GM12874 (cell line): ENCODE results near the gene SLF1.

Source experiments
- TF ChIP-seq, protein P1 (sequence below): IDR thresholded peaks from 2 replicates; pipeline ENCODE4 v1.5.1; 2011; ENCODE audit warnings: low read depth, mild to moderate bottlenecking, control low read depth, low read length, moderate library complexity; ENCODE audit not compliant: insufficient read depth

SLF1 gene

DNA sequence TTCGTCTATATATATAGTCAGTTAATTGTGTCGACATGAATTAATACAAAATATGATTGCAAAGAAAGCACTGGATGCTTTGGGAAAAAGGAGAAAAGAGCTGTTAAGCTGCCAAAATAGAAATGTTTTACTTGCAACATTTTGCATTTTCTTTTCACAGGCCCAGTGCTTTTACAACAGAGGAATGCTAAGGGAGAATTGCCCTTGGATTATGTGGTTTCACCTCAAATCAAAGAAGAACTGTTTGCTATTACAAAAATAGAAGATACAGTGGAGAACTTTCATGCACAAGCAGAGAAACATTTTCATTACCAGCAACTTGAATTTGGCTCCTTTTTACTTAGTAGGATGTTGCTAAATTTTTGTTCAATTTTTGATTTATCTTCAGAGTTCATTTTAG, 76.2 kb downstream of the SLF1 start:
- TF ChIP-seq, protein P1, sequence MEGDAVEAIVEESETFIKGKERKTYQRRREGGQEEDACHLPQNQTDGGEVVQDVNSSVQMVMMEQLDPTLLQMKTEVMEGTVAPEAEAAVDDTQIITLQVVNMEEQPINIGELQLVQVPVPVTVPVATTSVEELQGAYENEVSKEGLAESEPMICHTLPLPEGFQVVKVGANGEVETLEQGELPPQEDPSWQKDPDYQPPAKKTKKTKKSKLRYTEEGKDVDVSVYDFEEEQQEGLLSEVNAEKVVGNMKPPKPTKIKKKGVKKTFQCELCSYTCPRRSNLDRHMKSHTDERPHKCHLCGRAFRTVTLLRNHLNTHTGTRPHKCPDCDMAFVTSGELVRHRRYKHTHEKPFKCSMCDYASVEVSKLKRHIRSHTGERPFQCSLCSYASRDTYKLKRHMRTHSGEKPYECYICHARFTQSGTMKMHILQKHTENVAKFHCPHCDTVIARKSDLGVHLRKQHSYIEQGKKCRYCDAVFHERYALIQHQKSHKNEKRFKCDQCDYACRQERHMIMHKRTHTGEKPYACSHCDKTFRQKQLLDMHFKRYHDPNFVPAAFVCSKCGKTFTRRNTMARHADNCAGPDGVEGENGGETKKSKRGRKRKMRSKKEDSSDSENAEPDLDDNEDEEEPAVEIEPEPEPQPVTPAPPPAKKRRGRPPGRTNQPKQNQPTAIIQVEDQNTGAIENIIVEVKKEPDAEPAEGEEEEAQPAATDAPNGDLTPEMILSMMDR, result no peak

DNA sequence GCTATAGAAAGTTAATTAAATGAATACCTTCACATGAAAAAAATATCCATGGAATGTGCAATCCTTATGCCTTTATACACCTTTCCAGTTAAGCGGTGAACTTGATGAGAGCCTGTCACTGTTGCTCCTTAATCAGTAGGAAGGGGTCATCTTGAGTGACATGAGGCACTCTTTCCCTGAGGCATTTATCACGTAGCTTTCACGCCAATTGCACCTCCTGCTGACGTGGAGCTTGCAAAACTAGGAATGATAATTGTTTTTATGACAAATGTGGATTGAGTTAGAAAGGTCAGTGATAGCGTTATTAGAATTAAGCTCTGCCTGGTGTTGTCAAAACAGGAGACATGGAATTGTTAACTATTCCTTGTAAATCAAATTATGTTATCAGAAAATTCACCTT, 79.7 kb downstream of the SLF1 start:
- TF ChIP-seq, protein P1, result no peak

GRCh38 chr5:94699562-94699961, 81.1 kb downstream of the SLF1 start:
- TF ChIP-seq, protein P1, result no peak

- TF ChIP-seq, protein P1, result no peak
Measured at GRCh38 chr5:94700592-94700991, 82.1 kb downstream of the SLF1 start.

- TF ChIP-seq, protein P1, result no peak
Measured at GRCh38 chr5:94702729-94703128, 84.3 kb downstream of the SLF1 start.

DNA sequence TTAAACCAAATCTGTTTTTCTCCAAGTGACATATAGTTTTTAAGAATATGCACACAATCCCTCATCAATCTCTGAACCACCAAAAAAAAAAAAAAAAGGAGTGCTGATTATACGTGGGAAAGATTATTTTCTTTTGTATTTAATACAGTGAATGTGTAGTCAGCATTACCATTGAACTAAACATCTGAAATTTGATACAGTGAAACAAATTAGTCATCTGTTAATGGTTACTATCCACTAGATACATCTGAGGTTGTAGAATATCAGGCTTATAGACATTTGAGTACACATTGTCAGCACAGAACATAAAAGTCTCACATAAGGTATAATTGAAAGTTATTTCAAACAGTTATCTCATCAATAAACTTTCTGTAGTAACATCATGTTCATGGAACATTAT, 87.0 kb downstream of the SLF1 start:
- TF ChIP-seq, protein P1, result no peak

DNA sequence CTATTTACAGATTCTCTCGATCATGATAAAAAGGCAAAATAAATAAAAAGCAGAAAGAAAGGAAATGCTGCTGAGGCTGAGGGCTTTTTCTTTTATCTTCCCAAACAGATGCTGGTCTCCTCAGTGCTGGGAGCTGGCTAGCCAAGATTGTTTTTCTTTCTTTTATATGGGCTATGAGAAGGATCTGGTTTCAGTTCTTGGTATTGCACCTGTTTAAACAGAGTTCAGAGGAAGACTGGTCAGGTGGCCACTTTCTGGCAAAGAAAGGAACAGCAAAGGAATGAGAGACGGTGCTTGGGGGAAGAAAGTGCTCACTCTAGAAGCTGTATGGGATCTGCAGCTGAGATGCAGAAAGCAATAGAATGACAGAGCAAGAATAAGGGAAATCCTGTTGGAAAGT, 88.9 kb downstream of the SLF1 start:
- TF ChIP-seq, protein P1, result no peak

GRCh38 chr5:94709277-94709676, 90.8 kb downstream of the SLF1 start:
- TF ChIP-seq, protein P1, result no peak
